HG02642 (cell line): ENCODE results near the gene PAPPA2.
"Not testable (repeated sequence)": the region's sequence is repeated elsewhere in the genome, so short reads cannot be mapped to it uniquely, and the experiment has no call there.

Experiments used
- ATAC-seq: cut with Tn5 transposase; IDR thresholded peaks from one replicate; pipeline ENCODE4 v1.9.1; 2021; ENCODE audit warnings: mild to moderate bottlenecking; ENCODE audit not compliant: unreplicated experiment, poor library complexity

PAPPA2 gene, protein sequence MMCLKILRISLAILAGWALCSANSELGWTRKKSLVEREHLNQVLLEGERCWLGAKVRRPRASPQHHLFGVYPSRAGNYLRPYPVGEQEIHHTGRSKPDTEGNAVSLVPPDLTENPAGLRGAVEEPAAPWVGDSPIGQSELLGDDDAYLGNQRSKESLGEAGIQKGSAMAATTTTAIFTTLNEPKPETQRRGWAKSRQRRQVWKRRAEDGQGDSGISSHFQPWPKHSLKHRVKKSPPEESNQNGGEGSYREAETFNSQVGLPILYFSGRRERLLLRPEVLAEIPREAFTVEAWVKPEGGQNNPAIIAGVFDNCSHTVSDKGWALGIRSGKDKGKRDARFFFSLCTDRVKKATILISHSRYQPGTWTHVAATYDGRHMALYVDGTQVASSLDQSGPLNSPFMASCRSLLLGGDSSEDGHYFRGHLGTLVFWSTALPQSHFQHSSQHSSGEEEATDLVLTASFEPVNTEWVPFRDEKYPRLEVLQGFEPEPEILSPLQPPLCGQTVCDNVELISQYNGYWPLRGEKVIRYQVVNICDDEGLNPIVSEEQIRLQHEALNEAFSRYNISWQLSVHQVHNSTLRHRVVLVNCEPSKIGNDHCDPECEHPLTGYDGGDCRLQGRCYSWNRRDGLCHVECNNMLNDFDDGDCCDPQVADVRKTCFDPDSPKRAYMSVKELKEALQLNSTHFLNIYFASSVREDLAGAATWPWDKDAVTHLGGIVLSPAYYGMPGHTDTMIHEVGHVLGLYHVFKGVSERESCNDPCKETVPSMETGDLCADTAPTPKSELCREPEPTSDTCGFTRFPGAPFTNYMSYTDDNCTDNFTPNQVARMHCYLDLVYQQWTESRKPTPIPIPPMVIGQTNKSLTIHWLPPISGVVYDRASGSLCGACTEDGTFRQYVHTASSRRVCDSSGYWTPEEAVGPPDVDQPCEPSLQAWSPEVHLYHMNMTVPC (N-terminal part only)

DNA sequence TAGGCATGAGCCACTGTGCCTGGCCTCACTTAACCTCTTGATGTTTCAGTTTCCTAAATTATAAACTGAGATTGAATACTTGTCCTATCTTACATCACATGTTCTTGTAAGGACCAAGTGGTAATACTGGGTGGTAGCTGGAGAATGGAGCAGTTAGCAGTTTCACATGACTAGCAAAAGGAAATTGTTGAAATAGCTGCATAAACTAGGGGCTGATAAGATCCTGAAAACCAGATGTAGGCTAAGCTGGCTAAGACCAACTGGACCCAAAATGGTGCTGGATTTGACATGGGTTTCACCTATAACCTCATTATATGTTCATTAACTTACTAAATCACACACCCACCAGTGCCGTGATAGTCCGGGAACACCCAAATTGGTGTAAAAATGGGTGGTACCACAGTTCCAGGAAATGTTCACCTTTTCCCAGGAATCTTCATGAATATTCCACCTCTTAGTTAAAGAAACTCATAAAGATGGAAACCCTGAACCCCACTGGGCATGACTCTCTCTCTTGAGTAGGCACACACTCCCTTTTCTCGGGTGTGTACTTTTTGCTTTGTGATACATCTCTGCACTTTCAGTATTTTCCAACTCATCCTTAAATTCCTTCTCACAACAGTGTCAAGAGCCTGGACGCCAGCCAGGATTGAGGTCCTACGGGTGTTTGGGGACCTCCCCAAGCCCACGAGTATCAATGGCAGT lies at the start of gene PAPPA2:
Gene PAPPA2, plus strand, starts transcription at position 502 of the 705 bp plus-strand sequence. CDS start 93,148 bp downstream, outside the sequence.
- no peak for ATAC-seq

DNA sequence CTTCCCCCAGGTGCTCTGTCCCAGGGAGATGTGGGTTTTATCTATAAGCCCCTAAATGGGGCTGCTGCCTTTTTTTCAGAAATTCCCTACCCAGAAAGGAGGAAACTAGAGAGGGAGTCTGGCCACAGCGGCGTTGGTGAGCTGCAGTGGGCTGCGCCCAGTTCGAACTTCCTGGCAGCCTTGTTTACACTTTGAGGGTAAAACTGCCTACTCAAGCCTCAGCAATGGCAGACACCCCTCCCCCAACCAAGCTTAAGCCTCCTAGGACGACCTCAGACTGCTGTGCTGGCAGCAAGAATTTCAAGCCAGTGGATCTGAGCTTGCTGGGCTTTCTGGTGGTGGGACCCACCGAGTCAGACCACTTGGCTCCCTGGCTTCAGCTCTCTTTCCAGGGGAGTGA lies 46.2 kb upstream of the PAPPA2 start:
- no peak for ATAC-seq

DNA sequence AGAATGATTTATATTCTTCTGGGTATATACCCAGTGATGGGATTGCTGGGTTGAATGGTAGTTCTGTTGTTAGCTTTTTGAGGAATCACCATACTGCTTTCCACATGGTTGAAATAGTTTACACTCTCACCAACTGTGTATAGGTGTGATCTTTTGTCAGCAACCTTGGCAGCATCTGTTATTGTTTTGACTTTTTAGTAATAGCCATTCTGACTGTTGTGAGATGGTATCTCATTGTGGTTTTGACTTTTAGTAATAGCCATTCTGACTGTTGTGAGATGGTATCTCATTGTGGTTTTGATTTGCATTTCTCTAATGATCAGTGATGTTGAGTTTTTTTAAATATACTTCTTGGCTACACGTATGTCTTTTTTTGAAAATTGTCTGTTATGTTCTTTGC lies 43.4 kb upstream of the PAPPA2 start:
- not testable (repeated sequence) for ATAC-seq

DNA sequence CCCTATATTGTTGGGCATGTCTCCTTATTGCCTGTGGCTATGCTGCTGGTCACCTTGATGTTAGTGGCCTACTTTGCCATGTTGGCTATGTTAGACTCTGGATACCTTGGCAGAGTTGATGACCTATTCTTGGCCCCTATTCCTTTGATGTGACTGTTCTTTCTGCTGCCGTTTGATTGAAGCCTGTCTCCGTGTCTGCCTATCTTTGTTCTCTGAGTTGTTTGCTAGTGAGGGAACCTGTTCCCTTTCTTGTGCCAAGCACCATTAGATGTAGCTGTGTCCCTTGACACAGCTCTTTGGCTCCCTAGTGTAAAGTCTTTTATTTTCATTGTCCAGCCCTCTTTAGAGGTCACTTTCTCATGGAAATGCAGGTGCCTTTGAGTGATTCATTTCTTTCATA lies 28.7 kb upstream of the PAPPA2 start:
- no peak for ATAC-seq

DNA sequence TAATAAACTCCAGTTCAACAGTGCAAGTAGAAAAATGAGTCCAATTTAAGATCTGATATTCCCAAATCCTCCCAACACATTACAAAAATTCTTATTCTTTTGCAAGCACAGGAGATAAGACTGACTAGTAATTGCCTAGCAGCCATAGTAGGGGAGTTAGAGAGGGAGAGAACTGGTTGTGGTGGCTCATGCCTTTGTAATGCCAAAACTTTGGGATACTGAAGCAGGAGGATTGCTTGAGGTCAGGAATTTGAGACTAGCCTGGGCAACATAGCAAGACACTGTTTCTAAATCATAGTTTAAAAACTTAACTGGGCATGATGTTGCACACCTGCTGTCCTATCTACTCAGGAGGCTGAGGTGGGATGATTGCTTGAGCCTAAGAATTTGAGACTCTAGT lies 26.7 kb upstream of the PAPPA2 start:
- no peak for ATAC-seq

DNA sequence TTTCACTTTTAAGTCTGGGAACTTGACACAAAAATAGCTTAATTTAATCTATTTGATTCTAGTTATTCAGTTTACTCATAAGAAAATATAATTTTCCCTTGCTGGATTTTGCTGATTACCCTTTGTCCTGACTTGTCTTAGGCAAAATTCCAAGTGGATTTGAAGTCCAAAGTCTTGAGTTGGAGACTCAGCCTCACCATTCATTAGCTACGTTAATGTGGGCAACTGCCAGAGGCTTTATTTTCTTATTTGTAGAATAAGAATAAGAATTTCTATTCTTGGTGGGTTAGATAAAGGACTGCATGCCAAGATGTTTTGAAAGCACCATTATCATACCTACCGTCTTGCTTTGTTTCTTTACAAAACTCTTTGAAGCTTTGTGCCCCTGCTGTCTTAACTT lies 22.8 kb upstream of the PAPPA2 start:
- no peak for ATAC-seq

DNA sequence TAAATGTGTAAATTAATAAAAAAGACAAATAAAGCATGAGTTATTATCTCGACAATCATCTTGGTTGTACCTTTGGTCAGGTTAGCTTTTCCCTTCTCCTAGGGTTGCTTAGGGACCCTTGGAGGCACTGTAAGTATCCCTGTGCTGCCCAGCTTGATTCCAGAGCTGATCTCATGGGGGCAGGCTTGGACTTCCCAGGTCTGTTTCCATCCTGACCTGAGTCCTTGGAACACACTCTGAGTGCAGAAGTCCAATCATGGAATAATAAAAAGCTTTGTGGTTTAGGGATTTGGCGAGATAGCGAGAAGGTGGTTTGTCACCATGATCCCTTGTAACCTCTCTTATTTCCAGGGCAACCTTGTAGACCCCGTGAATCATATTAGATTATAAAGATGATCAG lies 18.7 kb upstream of the PAPPA2 start:
- no peak for ATAC-seq

DNA sequence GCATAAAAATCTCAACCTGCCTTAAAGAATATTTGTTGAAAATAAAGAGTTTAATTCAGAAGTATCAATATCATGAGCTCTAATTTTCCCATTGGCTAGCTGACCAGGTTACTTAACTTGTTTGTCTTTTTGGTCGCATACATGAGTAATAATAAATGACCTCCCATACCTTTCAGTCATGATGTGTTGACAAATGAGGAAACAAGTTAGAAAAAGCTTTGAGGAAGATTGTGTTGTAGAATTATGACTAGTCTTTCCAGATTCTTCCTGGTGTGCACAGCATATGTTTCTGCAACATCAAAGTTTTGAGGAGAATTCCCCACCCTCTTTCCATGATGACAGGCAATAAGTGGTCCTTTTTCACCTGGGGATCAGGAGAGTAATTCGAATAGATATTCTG lies 17.6 kb upstream of the PAPPA2 start:
- ATAC-seq = no peak

DNA sequence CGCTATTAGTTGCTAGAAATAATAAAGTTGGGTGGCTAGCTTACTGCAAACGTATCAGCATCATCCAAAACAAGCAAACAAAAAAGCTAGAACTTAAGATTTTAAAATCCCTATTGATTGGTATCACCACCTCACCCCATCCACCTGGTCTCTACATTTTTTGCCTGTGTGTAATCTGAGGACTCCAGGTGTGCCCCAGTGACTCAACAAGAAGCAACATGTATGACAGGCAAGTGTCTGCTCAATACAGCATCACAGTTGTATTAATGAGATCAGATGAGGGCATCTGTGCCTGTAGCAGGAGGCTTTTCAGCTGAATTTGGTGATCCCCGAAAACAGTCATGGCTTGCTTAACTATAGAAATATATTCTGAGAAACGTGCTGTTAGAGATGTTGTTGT lies 14.6 kb upstream of the PAPPA2 start:
- no peak for ATAC-seq

DNA sequence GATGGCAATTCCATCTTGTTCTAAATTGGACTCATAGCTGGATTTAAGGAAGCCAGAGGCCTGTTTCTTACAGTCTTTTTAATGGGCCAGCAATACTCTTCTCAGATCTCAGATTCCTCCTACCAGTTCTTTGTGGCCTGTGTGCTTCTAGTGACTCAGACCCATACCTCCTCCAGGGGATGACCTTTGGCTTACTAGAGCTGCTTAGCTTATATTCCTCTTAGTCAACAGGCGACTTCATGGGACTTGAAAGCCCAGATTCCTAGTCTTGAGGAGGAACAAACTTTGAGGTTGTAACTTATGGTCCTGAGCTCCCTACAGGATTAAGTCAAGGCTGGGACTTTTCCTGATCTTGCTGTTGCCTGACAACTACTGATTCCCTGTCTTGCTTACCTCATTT lies 12.4 kb upstream of the PAPPA2 start:
- no peak for ATAC-seq

DNA sequence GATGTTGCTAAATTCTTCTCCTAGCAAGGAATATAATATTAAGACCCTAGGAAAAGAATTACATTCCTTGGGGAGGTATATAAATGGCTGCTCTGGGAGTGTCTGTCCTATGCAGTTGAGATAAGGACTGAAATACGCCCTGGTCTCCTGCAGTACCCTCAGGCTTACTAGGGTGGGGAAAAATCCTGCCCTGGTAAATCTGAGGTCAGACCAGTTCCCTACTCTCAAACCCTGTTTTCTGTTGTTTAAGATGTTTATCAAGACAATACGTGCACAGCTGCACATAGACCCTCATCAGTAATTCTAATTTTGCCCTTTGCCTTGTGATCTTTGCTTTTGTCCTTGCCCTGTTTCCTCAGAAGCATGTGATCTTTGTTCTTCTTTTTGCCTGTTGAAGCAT lies 11.2 kb upstream of the PAPPA2 start:
- not testable (repeated sequence) for ATAC-seq

DNA sequence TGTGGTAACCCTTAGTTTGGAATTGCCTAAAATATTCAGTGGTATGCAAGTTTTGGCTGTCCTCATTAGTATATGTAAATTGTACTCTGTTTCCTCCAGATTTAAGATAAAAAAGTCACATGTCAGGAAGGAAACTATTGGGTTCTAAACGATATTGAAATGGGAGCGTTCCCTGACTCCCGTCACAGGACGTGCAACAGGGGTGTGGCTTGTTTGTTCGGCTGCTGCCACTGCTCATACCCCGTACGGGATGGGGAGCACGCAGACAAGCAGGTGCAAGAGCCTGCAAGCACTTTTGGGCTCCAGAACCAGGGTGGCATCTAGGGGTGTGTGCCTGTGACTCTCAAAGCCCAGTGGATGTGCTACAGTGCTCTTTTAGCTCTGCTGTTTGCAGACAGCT lies 6.2 kb upstream of the PAPPA2 start:
- no peak for ATAC-seq

DNA sequence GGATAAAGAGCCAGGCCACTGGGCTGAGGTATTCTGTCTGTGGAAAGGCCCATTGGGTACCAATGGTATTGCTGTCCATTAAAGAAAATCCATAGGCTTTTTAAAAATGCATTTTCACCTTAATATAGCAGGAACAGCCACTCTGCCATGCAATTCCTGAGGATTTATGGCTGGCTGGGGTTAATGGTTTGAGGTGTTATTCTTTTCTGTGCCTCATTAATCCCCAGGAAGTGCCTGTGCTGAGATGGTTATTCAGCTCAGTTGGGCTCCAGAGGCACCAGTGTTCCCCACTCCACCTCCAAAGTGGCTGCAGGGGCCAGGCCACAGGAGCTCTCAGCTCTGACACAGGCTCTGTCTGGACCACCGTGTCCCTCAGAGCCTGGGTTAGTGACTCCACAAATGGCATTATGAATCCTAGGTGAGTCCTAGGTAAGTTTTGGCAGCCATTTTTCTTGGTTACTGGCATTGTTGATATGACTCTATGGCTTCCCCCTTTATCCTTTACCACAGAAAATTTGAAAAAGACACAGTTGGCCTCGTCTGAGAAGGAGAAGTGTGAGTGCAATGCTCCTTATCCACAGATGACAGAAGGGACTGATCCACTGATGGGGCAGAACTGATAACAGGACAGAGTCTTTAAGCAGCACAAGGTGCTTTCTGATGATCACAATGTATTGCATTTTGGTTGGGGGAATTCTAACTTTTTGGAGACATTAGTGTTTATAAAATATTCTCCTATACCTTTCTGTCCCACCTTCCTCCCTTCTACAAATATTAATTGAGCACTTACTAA lies 2.2 kb upstream of the PAPPA2 start:
- no peak for ATAC-seq

DNA sequence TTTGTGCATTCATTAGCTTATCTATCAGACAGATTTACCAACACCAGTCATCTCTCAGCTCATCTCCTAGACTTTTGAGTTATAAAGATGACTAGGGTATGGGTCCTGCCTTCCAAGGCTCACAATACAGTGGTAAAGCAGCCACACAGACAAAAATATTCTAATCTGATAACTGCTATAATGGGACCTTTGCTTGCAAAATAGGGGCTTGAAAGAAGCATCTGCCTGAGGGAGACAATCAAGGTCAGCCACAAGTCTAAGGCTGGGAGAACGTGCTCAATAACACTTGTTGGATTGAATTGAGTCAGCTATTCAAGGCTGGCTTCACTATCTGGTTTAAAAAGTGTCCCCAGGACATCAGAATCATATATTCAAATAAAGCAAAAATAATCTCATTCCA lies 1.4 kb upstream of the PAPPA2 start:
- ATAC-seq = no peak

DNA sequence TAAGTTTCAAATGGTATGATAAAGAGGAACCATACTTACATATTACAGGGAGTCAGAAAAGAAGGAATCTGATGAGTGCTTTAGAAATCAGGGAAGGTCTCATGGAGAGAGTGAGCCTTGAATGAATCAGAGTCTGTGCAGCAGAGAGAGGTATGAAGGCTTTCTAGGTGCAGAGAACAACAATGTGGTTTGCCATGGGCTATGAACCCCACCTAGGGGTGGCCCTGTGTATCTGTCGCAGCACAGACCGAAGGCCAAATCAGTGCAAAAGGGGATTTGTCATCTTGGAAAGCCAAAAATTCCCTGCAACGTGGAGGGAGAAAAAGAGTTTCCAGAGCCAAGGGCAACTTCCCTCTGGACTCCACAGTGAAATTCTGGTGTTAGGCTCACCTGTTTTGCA lies 3.5 kb downstream of the PAPPA2 start:
- ATAC-seq = no peak

DNA sequence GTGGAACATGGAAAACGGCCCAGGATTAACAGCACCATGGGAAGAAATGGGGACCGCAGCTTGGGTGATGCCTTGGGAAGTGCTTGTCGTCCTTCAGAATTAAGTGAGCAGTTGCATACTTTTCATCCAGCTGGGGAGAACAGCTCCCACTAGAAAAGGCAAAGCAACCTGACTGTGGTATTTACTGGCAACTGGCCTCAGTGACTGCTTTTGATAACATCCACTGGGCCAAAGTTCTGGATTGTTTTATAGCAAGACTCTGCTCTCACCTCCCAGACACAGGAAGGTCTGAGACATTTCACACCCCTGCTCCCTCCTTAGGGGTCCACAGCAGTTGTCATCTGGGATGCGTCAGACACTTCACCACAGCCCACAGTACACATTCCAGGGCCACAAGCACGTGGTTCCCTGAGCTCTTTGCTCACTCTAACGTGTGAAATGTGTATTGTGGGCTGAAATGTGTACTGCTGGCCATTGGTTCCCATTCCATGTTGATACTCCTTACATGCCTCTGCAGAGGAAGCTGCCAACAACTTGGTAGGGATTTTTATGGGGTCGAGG lies 6.6 kb downstream of the PAPPA2 start:
- no peak for ATAC-seq

DNA sequence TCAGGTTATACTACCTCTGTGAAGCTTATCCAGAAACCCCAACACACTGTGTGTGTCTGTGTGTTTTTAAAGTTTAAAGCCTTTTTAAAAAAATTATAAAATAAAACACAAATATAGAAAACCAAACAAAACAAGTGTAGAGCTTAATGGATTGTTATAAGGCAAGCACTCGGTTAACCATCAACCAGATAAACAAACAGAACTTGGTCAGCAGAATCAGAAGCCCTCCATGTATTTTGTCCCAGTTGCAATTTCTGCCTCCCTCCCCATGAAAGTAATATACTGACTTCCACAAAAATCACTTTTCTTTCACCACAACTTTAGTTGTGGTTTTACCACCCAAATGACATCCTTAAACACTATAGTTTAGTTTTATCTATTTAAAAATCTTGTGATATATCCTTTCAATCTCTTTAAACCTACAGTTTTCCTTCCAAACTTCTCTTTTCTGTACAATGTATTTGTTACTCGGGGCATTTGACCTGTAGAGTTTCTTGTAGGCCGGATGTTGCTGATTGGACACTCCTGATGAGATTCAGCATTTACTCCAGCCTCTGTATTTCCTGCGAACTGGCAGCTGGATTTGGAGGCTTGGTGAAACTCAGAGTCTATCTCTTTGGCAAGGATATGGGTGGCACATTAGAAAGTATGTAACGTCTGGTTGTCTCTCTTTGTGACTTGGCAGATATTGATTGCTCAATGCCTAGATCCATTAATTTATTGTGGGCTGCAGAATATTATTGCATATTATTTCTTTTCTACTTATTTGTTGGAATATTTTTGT lies 8.6 kb downstream of the PAPPA2 start:
- ATAC-seq = no peak

DNA sequence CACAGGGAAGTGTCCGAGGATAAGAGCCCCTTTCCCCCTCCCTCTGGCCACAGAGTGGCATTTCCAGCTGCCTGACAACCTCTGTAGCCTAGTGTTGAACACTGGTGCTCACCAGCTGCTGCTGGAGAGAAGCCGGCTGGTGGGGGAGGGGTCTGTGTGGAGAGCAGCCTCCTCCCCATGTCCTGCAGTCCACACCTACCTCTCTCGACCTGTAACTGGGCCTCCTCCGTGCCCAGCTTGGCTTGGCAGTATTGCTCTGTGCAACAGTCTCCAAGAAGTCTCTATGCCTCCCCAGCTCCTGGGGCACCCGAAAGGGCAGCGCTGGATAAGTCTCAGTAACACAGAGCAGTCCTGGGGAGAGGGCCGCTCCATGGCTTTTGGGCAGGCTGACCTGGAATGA lies 17.0 kb downstream of the PAPPA2 start:
- no peak for ATAC-seq

DNA sequence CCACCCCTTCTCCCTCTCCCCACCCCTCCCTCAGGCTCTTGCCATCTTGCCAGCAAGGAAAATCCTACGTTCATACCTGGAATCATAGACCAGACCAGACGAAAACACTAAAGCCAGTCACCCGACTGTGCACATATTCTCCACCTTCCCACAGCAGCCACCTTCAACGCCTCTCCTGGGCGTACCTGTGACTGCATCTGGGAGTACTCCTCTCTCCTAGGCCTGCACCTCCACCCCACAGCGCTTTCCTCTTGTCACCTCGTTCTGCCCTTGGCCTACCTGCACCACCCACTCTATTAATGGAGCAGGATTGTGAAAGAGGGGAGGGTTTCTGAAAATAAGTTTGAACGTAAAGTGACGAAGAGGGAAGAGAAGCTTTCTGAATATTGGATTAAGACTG lies 17.8 kb downstream of the PAPPA2 start:
- no peak for ATAC-seq
